Effector CD8-positive, alpha-beta T cell (primary cell): Measurements from ENCODE around the gene SRRT.
"Not testable (repeated sequence)": the region's sequence is repeated elsewhere in the genome, so short reads cannot be mapped to it uniquely, and the experiment has no call there.

Experiments used
- DNase-seq: peaks from one replicate; lab custom pipeline; 2025; lab: John Stamatoyannopoulos, UW

Gene SRRT

DNA sequence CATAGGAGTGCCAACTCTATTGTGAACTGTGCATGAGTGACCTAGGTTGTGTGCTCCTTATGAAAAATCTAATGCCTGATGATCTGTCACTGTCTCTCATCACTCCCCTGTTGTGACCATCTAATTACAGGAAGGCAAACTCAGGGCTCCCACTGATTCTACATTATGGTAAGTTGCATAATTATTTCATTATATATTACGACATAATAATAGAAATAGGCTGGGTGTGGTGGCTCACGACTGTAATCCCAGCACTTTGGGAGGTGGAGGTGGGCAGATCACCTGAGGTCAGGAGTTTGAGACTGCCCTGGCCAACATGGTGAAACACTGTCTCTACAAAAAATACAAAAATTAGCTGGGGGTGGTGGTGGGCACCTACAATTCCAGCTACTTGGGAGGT, 60.5 kb downstream of the SRRT start:
- DNase-seq: not testable (repeated sequence)

DNA sequence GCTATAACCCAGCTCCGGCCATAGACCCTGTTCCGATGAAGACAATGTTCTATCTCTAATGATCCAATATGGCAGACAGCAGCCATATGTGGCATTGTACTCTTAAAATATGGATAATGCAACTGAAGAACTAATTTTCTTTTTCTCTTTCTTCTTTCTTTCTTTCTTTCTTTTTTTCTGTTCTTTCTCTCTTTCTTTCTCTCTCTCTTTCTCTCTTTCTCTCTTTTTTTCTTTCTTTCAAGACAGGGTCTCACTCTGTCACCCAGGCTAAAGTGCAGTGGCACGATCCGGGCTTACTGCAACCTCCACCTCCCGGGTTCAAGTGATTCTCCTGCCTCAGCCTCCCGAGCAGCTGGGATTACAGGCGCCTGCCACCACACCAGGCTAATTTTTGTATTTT, 61.3 kb downstream of the SRRT start:
- not testable (repeated sequence) for DNase-seq
